Measurements from ENCODE around the gene GRB14. TPM values are rescaled to one million over a fixed set of nuclear protein-coding genes. Genes with fewer than 3 reads are reported as not detected.

Gene GRB14
- total and polyA plus RNA-seq, 10 of the 15 experiments (the other 5 are each of a cell fraction or from before 2014, with no cell fraction given), result not detected

GRCh38 chr2:164554487-164554886 lies 66.8 kb downstream of the GRB14 start:
- ChIA-PET SMC1A (ENCODE audit: uncharacterized antibody, unreplicated experiment) (interaction anchor here (0.6 to 1.4 kb wide), 2 partner anchors 28 to 667 kb away, joined by 3 to 6 read pairs; no protein-coding TSS in a partner anchor), POLR2A (no interaction called here), RAD21 (ENCODE audit: unreplicated experiment) (no interaction called here), CTCF (no interaction called here)
- no peak overlapping the region for H3K27ac ChIP-seq (ENCODE audit: control insufficient read depth, insufficient read depth)
- ATAC-seq (no peak), FAIRE-seq (no peak), DNase-seq (ENCODE audit: low read depth, low spot score) (no peak)
- no TSS peak for BruUV-seq (replicated peaks)
- H3K36me3 ChIP-seq (ENCODE audit: control insufficient read depth in 2 of 2, insufficient read depth in 2 of 2, low read length in 1 of 2), result no peaks in the 10 kb centered on the region
- no peak overlapping the region for H3K4me3 ChIP-seq
- WGBS (ENCODE audit: insufficient coverage, insufficient replicate concordance, low lambda C conversion rate, missing lambda C conversion rate), result 49% methylated on average over 2 of the region's 2 CpGs
- H3K79me2 ChIP-seq (ENCODE audit: control insufficient read depth, insufficient read depth, low read length), result no peaks in the 10 kb centered on the region
- in situ Hi-C loops (cut with MboI) (no loop called here), intact Hi-C loops (cut with micrococcal nuclease; ENCODE audit: unreplicated experiment) (no loop called here)
- no peaks in the 10 kb centered on the region for H4K20me1 ChIP-seq (ENCODE audit: control insufficient read depth, insufficient read depth)
- no peaks in the 10 kb centered on the region for H3K9me3 ChIP-seq (replicated peaks; ENCODE audit: control insufficient read depth, insufficient read depth, low read length)
- no peaks in the 10 kb centered on the region for H3K27me3 ChIP-seq (replicated peaks in 1 of 2; ENCODE audit: control insufficient read depth in 2 of 2, insufficient read depth in 2 of 2, low read length in 1 of 2)
- TF ChIP-seq NBN (IDR thresholded peaks at IDR 0.05) (no peak), RELB (IDR thresholded peaks at IDR 0.05; ENCODE audit: low read depth) (no peak), RAD21 (IDR thresholded peaks at IDR 0.05; ENCODE audit: insufficient read depth, low read depth, low read length) (no peak), ZNF592 (IDR thresholded peaks at IDR 0.05) (no peak), CBX3 (IDR thresholded peaks at IDR 0.05; ENCODE audit: borderline replicate concordance, low read depth) (no peak), BHLHE40 (IDR thresholded peaks at IDR 0.05; ENCODE audit: borderline replicate concordance in 1 of 2, low read depth in 2 of 2, low read length in 1 of 2) (no peak), STAT3 (IDR thresholded peaks at IDR 0.05; ENCODE audit: low read depth, low read length) (no peak), CHD1 (IDR thresholded peaks at IDR 0.05; ENCODE audit: low read depth, low read length) (no peak), CTCF (IDR thresholded peaks at IDR 0.05 in 2 of 3, conservative IDR thresholded peaks at IDR 0.05 in 1 of 3; ENCODE audit: control insufficient read depth in 2 of 3, extremely low read depth in 1 of 3, insufficient read depth in 1 of 3, low read depth in 3 of 3, low read length in 3 of 3) (no peak), FOS (IDR thresholded peaks at IDR 0.05; ENCODE audit: borderline replicate concordance, extremely low read depth, insufficient read length) (no peak), RAD51 (IDR thresholded peaks at IDR 0.05) (no peak), CHD2 (IDR thresholded peaks at IDR 0.05; ENCODE audit: borderline replicate concordance, low read depth, low read length) (no peak), MTA2 (IDR thresholded peaks at IDR 0.05; ENCODE audit: low read depth) (no peak), TCF12 (IDR thresholded peaks at IDR 0.05; ENCODE audit: low read depth, low read length) (no peak), E4F1 (IDR thresholded peaks at IDR 0.05; ENCODE audit: borderline replicate concordance, partially characterized antibody) (no peak)
- no peak overlapping the region for H2AFZ ChIP-seq (ENCODE audit: control insufficient read depth, low read depth, low read length)
- no peak overlapping the region for H3K9ac ChIP-seq (ENCODE audit: control insufficient read depth, insufficient read depth, low read length)
- no peak overlapping the region for H3K4me2 ChIP-seq (ENCODE audit: control insufficient read depth, insufficient read depth)
- no peaks in the 10 kb centered on the region for H3K4me1 ChIP-seq (ENCODE audit: control insufficient read depth, insufficient read depth, low read length)

All from GM12878 (cell line).